ENCODE results near the gene ZNF521.

ZNF521 gene

DNA sequence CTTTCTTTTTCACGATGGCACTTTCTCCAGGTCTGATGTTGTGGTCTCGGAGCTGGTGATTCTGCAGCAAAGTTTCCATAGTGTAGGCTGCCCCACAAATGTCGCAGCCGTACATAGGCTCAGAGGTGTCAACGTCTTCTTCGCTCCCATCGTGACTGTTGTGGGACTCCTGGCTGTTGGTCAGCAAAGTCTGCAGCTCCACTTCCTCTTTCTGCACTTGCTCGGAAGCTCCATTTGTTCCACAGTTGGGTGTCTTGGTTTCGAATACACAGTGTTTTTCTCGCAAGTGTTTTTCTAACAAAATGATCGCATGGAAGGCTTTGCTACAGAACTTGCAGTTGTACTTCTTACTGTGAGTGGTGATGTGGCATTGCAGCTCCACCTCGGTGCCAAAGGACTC is 126.8 kb downstream of the ZNF521 start:
- no peak for DNase-seq (ENCODE audit: low read depth in 2 of 2)

DNA sequence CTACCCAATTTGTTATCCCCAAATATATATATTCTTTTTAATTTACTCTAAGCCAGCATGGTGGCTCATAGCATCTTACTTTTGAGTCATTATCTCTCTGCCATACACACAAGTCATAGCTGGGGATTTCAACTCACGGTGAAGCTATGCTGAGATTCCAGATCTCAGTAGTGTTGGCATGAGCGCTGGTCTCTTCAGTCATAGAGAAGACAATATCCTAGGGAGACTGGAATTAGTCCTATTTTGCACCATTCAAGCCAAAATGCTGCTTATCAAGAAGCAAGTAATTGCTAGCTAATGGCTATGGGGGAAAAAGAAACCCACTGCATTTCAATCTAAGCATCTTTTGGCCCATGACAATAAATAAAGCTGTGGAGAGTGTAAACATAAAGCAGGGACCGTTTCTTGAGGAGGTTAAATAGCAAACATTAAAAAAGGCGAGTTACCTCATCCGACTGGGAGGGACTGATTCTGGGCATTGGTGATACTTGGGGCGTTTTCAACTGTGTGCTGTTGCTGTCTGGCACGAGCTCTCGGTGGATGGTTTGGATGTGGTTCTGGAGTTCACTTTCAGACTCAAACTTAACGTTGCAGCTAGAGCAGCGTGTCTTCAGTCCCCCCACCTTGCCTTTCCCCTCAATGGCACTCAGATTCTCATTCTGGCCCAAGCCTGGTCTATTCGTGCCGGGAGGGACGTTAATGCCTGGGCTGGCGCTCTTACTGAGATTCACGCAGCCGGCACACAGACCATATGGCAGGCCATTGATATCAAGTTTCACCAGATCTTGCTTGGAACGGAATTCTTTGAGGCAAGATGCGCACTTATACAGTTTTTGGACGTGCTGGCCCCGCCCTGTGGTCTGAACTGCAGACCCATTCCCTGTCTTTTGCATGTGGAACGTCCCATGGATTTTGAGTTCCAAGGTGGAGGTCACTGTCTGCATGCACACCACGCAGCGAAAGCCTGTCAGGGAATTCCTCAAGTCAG is 127.8 kb downstream of the ZNF521 start:
- no peak for DNase-seq (ENCODE audit: low read depth in 2 of 2)

- DNase-seq (ENCODE audit: low read depth in 2 of 2) = no peak
Measured at GRCh38 chr18:25223211-25223610, 128.8 kb downstream of the ZNF521 start.

GRCh38 chr18:25222648-25223047 is 129.3 kb downstream of the ZNF521 start:
- DNase-seq (ENCODE audit: low read depth in 2 of 2) = no peak

DNA sequence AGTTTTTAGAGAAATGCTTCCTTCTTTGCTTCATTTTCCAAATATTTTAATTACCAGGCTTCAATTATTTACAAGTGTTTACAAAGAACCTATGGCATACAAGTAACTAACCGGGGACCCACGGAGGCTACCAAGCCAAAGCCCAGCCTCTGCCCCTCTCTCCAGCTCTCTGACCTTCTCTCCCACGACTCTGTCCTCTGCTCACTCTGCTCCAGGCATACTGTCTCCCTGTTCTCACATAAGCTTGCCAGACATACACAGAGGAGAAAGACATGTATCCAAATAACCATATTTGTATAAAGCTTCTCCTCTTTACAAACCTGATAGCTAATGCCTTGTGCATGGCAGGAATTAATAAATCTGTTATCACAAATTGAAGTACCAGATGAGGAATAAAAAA is 141.3 kb downstream of the ZNF521 start:
- DNase-seq (ENCODE audit: low read depth in 2 of 2) = no peak

- no peak for DNase-seq (ENCODE audit: low read depth in 2 of 2)
Measured at GRCh38 chr18:25192065-25192464, 159.9 kb downstream of the ZNF521 start.

DNA sequence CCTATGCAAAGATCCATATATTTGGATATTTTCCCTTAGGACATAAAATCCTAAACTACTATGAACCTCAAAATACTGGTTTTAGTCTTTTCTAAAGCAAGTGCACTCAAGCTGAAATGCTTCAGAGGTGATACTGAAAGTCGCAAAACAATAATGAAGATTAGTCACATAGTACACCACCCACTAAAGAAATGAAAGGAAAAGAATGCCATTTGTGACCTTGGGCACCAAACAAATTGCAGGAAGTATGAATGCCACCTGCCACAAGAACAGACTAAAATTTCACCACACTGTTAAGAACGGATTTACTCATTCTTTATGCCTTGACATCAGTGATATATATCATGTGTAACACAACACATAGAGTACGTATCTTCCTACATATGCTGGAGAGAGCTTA is 161.5 kb downstream of the ZNF521 start:
- DNase-seq (ENCODE audit: low read depth in 2 of 2) = no peak

DNA sequence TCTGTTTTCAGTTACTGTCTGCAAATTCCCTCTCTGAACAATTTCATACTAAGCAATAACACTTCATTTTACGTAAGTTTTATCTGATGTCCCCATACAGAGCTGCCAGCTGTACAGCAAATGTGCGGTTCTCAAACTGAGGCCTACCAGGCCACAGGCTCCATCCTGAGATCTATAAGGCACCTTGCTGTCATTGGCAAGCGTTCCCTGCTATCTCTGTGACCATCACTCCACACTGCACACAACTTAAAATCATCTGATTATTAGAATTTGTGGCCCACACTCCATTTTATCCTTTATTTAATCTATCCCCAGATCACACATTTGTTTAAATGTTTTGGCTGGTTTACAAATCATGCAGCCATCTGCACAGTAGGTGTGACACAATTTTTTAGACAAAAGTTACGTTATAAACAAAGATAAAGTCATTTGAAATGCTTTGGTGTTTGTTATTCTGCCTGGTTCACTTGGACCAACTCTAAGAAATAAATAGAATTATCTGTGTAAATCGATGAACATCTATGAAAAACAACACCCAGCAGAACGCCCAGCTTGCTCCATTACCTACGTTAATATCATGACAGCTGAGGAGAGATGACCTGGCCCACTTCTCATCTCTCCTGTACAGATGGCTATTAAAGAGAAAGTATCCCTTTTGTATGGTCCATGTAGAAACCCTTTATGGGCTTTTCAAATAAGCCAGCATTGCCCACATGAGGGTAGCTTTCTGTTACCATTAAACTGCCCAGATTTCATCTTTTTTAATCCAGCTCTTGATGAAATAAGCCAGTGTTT is 162.4 kb downstream of the ZNF521 start:
- DNase-seq (ENCODE audit: low read depth in 2 of 2) = no peak

- no peak for DNase-seq (ENCODE audit: low read depth in 2 of 2)
Measured at GRCh38 chr18:25187521-25188192, 164.3 kb downstream of the ZNF521 start.

DNA sequence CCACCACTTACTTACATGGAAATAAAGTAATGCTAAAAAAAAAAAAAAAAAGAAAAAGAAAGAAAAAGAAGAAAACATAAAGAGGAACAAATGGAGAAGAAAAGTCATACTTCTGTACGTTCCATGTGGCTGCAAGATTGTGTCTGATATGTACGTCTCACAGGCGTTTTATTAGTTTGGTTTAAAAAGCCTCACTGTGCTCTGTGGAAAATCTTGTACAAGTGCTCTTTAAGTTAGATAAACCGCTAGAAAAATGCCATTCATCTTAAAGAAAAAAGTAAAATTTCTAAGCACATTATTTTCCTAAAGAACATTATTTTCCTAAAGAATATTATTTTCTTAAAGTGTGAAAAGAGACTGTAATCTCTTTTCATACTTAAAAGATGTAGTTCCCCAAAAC is 165.1 kb downstream of the ZNF521 start:
- no peak for DNase-seq (ENCODE audit: low read depth in 2 of 2)

- DNase-seq (ENCODE audit: low read depth in 2 of 2) = no peak
Measured at GRCh38 chr18:25181993-25182392, 170.0 kb downstream of the ZNF521 start.

- no peak for DNase-seq (ENCODE audit: low read depth in 2 of 2)
Measured at GRCh38 chr18:25181581-25181980, 170.4 kb downstream of the ZNF521 start.

- DNase-seq (ENCODE audit: low read depth in 2 of 2) = no peak
Measured at GRCh38 chr18:25180973-25181548, 170.9 kb downstream of the ZNF521 start.

DNA sequence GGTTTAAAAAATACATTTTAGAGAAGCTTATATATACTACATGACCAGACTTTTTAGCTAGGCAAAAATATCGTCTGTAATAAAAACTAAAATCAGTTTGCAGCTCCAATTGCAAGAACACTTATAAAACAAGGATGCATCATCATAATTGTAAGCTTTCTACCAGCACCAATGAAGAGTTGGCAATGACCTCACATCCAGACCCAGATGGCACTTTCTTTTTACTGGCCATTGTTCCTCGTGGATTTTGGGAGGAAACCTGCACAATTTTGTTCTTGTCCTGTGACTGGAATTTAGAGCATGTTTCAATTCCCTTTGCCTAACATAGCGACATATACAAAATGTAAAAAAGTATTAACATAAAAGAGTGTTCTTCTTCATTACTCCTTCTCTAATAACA is 174.3 kb downstream of the ZNF521 start:
- no peak for DNase-seq (ENCODE audit: low read depth in 2 of 2)

- no peak for DNase-seq (ENCODE audit: low read depth in 2 of 2)
Measured at GRCh38 chr18:25176518-25177042, 175.4 kb downstream of the ZNF521 start.

DNA sequence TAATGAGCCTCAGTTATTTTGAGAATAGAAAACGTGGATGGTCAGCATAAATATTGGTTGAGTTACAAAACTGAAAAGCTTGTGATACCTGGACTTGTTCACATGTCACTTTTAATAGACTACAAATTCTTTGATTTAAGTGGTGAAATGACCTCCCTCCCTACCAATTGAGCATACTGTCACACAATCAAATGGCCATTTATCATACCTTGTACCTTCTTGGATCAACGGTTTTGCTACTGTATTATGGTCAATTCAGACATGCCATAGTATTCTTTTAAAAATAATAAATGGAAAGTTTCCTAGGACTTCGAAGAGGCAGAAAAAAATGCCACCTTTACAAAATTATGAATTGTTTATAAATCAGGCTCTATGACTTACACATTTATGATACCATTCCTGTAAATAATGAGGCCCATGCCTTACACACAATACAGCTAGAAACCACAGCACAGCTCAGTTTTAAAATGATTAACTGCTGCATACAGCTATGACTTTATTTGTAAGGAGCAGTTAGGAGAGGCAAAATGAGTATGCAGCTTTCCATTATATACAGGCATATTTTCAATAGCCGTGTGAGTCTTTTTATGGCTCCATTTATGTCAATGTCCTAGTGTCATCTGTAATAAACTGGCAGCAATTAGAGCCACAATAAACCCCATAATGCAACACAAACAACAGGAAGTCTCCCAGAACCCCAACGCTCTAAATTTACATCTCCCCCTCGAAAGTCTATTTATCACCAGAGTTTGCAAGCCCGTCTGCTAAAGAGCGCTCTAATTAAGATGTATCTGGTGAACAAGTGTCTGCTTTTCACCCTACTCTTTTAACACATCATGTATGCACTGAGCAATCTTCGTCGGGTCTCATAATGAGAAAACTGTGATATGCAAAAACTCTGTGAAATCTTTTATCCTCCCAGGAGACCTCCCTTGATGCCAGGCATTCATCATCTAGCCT is 176.1 kb downstream of the ZNF521 start:
- no peak for DNase-seq (ENCODE audit: low read depth in 2 of 2)

- DNase-seq (ENCODE audit: low read depth in 2 of 2) = no peak
Measured at GRCh38 chr18:25174324-25174723, 177.6 kb downstream of the ZNF521 start.

DNA sequence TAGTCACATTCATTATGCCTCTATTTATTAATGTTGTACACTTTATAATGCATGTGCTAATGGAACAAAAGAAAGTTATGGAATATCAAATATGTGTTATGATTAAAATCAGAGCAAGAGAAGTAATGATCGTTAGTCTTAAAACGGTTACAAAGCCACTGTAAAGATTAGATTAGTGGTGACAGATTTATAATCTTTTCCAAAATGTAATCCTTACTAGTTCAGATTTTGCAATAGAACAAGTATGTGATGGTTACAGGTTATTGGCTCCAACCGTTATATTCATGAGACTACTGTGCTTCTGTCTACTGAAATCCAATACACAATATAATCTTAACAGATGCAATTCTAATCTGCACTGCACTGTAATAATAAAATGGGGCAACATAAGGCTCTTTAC is 180.6 kb downstream of the ZNF521 start:
- DNase-seq (ENCODE audit: low read depth in 2 of 2) = no peak

DNA sequence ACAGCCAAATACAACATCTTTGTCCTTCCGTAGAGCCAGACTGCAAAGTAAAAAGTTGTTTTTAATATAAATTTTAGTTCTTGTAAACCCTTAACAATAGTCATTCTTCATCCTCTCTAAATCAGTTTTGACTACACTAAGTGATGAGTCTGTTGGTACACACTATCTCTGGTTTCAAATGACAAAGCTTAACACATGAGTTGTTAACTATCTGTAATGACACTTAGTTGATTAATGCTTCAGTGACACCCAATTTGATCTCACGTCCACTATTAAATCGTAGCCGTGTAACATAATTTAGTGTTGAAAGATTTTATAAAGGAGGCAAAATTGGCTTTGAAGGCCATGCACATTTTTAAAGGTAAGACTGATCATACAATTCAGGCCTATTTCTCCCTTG is 181.6 kb downstream of the ZNF521 start:
- no peak for DNase-seq (ENCODE audit: low read depth in 2 of 2)

DNA sequence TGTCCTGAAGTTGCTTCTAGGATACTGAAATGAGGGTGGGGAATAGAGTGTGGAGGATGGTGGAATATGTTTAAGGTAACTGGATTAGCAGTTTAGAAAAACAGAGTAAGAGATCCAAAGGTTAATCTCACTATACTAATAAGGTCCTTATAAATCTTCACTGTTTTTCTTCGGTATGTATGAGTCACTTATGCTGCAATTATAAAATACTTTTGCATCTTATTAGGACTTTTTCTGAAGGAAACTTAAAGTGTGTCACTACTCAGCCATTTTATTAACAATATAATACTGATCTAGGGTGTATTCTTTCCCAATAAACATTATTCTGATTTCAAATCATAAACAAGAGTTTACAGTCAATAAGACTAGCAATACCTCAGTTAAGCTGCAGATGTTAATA is 182.3 kb downstream of the ZNF521 start:
- DNase-seq (ENCODE audit: low read depth in 2 of 2) = no peak
